GM18507 (cell line): Measurements from ENCODE around the gene SNAP91.
"Not testable (repeated sequence)": the region's sequence is repeated elsewhere in the genome, so short reads cannot be mapped to it uniquely, and the experiment has no call there.

ENCODE experiments used
- DNase-seq: peaks from one replicate; pipeline ENCODE4 v3.0.0; 2011; ENCODE audit warnings: low read depth; ENCODE audit not compliant: insufficient read length; ENCODE audit errors: extremely low spot score
- FAIRE-seq: peaks from 2 replicates; lab custom pipeline; 2011; peaks lifted over from hg19 to GRCh38; lab: Jason Lieb, UNC

SNAP91 gene

DNA sequence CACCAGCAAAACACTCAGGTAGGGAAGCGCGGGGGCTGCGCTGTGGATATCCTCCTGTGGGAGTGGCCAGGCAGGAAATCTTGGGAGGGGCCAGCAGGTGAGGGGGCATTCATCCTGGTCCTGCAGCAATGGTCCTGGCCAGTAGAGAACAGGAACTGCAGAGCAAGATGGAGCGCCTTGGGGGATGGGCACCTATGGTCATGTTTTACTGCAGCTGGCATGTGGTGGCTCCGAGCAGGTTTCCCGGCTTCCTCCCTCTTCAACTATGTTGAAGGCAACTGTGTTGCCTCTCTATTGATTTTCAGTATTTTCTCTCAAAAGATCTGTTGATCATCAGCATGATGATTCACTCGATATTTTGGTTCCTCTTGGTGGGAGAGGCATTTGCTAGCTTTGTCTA is 70.9 kb downstream of the SNAP91 start:
- DNase-seq (no peak), FAIRE-seq (no peak)

DNA sequence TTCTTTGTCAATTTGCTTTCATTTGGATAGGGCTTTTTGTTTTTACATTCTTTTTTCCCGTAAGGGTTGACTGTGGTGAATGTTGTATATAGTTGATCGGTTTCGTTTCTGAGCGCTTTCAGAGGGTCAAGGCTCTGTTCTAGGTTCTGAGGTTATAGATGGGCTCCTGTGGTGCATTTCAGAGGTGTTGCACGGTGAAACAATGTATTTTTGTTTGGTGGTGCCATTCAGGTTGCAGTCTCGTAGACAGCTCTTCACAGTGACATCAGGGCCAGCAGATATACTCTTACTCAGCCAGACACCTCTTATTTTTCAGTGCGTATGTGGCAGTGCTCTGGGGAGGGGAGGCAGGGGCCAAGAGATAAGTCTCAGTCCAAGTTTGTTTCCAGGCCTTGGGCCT is 72.1 kb downstream of the SNAP91 start:
- FAIRE-seq: no peak

DNA sequence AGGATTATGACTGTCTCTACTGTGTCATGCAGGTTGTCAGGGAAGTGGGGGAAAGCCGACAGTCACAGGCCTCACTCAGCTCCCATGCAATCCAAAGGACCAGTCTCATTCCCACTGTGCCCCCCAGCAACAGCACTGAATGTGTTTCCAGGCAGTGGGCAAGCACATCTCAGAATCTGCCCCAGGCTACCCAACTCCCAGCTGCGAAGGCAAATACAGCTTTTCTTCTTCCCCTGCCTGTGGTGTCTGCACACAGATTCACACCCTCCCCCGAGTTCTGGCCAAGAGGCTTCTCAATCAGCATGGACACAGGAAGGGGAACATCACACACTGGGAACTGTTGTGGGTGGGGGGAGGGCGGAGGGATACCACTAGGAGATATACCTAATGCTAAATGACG is 75.3 kb downstream of the SNAP91 start:
- DNase-seq: no peak
- FAIRE-seq: no peak

More for the DNA sequence above, 72.1 kb downstream of the SNAP91 start:
- DNase-seq: no peak

DNA sequence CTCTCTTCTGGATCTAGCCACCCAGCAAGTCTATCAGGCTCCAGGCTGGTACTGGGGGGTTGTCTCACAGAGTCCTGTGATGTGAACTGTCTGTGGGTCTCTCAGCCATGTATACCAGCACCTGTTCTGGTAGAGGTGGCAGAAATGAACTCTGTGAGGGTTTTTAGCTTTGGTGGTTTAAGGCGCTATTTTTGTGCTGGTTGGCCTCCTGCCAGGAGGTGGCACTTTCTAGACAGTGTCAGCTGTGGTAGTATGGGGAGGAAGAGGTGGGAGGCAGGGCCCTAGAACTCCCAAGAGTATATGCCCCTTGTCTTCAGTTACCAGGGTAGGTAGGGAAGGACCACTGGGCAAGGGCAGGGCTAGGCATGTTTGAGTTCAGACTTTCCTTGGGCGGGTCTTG is 75.8 kb downstream of the SNAP91 start:
- FAIRE-seq: no peak
- DNase-seq: no peak

DNA sequence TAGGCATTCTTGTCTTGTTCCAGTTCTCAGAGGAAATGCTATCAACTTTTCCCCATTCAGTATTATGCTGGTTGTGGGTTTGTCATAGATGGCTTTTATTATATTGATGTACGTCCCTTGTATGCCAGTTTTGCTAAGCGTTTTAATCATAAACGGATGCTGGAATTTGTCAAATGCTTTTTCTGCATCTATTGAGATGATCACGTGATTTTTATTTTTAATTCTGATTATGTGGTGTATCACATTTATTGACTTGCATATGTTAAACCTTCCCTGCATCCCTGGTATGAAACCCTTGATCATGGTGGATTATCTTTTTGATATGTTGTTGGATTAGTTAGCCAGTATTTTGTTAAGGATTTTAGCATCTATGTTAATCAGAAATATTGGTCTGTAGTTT is 79.0 kb downstream of the SNAP91 start:
- not testable (repeated sequence) for DNase-seq, FAIRE-seq

DNA sequence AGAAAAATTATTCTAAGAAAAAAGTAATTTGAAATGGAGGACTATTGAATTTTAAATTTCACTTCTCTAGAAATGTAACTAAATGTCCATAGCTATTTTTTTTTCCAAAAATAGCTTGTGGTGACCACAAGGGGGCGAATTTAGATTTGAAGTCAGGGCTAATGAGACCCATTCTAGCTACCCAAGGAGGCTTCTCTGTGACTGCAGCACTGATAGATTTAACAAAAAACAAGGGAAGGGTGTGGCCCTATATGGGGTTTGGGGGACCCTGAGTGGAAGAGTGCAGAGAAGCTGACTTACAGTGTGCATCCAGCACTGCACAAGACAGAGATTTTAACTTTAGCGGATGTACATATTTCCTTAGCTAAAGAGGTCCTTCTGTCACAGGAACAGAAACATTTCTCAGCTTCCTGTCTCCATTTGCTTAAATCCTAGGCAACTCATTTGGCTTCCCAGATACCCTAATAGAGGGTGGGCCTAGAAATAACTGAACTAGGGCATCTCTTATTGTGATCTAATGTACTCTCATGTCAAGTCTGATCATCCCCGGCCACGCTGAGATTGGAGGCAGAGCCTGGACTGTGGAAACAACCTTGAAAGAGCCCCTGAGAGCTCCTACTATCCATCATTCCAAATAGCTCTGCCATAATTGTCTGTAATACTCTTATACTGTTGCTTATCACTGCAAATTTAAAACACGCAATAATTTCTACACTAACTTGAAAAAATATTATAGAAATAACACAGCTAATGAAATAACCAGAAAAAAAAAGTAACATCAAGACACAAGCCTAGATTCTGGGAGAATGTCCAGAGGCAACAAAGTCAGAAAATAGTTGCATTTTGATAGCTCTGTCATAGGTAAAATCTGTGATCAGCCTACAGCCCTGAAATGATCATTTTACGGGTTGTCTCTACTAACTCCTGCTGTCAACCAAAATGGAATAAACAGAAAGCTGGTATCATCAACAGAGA is 93.6 kb downstream of the SNAP91 start:
- DNase-seq: no peak
- FAIRE-seq: peak; percentile 58

DNA sequence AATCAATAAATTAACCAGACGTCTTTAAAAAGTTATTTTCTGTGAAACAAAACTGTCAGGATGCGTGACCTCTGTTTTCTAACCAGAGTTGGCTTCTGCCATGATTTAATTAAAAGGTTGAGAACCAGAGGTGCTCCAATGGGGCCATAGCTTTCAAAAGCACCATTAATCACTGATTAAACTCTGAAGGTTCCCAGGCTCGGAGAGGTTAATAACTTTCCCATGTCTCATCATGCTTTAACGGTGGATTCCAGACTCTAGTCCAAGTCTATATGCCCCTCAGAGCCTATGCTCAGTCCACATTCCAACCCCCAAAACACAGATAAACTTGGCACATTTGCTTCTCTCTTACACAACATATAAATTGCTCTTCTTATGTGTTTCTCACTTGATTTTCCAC is 95.5 kb downstream of the SNAP91 start:
- FAIRE-seq: no peak
- DNase-seq: no peak

DNA sequence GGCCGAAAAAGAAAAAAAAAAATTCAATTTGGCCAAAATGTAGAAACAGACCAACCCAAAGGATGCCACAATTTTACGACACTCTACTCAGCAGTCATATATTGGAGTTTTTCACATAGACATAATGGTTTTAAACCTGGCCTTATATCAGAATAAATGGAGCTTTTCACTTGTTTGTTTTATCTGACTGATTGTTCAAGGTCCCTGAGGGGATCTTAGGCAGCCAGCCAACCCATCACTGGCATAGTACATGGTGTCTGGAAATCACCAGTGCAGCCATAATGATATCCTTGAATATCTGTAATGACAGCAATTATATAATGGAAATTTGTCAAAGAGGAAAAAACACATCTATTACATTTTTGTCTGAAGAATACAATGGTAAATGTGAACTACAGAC is 99.7 kb downstream of the SNAP91 start:
- no peak for DNase-seq
- FAIRE-seq: no peak

DNA sequence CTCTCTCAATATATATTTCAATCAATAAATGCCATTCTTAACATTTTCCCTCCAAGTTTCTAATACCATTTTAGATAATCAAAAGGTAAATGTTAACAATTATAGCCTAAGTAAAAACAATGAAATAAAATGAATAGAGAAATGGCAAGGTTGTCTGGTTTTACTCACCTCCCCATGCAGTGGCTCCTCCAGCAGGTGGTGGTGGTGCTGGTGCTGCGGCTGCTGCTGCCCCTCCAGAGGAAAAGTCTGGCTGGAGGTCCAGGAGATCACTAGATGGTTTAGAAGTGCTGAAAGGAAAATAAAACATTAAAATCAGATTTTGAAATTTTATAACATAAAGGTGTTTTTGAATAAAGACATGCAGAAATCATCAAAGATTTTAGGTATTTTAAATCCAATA is 103.4 kb downstream of the SNAP91 start:
- DNase-seq (no peak), FAIRE-seq (no peak)

DNA sequence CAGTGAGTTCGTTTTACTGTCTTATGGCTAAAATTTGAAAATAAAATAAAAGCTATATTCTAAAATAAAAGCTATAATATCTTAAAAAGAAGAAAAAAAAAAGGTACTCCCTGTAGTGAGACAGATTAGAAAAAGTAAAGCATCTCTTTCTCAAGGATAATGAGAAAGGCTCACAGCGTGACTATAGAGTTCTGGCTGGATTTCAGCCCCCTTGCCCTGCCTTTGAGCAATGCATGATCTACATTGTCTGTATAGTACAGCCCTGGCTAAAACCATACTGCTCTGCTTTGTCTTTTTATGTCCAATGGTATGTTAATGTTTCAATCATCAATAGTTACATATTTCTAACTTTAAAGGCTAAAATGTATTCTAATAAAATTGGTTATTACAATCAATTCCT is 105.3 kb downstream of the SNAP91 start:
- FAIRE-seq (no peak), DNase-seq (no peak)

DNA sequence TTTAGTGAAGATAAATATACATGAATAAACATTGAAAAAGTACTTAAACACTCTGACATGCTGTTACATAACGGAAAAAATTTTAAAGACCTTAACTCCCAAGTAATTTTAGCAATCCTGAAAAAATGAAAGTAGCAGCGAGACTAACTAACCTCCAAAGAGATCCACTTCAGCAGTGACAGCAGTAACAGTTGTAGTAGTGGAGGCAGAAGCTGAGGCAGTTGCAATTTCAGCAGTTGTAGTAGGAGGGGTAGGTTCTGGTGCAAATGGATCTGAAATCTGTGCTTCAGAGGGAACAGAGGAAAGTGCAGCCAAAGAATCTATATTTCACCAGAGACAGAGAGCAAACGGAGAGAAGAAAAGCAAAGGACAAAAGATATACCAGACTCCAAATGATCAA is 107.8 kb downstream of the SNAP91 start:
- FAIRE-seq (no peak), DNase-seq (no peak)

DNA sequence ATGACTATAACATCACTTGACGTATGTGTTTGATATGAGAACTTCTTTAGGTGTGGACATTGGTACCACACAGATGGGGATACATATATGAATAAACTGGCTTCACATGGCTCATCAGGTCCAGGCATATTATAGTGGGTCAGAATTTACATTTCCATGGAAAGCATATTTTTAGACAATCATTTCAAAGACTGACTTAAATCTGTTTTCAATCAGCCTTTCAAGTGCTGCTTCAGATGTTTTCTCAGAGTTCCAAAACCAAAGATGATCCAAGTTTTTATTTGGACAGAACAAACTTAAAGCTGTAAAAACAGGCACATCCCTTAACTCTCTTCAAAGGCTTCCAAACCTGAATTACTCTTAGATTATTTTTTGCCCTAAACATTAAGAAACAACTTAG is 108.4 kb downstream of the SNAP91 start:
- FAIRE-seq (no peak), DNase-seq (no peak)

DNA sequence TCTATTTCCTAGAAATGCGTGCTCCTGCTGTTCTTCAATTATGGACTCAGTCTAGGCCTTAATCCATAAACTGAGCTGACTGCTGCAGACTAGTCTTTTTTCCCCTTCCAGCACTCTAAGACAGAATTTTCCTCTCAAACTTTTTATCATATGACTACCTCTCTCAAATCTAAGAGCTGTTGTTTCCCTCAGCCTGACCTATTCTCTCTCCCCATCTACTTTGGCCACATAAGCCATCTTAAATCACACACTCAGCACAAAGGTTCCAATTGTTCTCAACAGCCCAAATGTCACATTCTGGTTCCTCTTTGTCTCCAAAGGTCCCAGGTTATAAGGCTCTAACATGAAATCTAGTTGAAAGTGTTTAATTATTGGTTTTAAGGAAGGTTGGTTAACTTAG is 111.4 kb downstream of the SNAP91 start:
- FAIRE-seq (no peak), DNase-seq (no peak)

DNA sequence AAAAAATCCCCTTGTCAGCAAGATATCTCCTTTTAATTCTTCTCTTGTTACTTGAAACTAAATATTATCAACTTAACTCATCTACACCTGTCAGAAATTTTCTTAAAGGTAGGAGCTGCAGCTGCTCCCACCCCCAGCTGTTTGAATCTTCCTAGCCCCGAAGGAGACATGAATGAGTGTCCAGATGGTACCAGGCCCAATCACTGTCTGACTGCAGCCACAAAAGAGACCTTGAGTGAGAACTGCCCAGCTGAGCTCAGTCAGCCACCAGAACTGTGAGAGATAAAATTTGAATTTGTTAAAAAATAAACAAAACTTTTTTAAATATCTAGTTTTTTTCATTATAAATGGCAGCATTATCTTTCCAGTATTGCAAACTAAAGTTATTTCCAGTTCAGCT is 111.8 kb downstream of the SNAP91 start:
- FAIRE-seq: no peak

DNA sequence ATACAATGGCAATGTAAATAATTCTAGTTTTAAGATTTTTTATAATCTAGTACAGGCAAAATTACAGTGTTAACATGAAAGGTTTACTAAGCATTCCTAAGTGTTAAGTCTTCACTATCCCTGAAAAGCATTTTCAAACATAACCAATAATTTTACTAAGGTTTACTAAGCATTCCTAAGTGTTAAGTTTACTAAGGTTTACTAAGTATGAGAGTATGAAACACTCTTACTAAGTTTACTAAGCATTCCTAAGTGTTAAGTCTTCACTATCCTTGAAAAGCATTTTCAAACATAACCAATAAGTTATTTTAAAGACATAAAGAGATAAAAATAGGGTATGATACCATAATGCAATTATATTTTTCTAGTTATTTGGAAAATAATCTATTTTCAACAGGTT is 114.0 kb downstream of the SNAP91 start:
- FAIRE-seq: no peak

More for the DNA sequence above, 111.8 kb downstream of the SNAP91 start:
- DNase-seq: no peak

DNA sequence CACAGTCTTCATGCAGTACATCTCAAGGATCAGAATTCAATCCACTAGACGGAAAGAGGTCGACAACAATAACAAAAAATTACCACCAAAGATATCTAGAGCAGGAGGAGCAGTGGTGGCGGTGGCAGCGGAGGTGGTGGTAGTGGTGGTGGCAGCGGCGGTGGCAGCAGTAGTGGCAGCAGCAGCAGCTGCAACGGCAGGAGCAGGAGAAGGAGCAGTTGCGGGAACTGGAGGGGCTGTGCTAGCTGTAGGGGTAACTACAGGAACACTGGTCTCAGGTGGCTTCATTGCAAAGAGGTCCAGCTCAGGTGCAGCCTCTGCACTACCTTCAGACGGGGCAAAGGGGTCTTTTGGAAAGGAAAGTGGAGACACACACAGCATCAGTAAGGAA is 115.5 kb downstream of the SNAP91 start:
- DNase-seq (no peak), FAIRE-seq (no peak)

More for the DNA sequence above, 114.0 kb downstream of the SNAP91 start:
- no peak for DNase-seq

DNA sequence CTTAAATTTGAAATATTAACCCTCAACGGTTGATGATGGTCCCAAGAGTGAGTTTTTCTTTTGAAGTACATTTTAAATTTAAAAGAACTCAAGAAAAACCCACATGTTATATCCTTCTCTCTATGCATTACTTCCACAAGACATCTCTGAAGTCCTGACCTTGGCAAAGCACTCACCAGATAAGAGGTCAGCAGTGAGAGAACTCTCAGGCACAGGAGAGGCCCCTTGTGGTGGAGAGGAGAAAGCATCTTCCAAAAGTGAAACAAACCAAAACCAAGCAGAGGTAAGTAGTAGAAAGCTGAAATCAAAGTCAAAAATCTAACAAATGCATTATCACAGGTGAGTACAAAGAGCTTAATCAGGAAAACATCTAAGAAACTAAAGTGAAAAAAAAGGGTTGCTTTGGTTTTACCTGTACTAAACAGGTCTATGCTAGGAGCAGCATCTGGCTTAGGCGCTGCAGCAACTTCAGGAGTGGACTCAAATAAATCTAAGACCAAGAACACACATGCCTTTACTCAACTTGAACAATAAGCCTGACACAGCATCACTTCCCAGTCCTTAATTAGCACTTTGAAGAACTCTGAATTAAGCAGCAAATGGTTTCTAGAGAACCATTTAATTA is 116.0 kb downstream of the SNAP91 start:
- DNase-seq: no peak
- FAIRE-seq: peak; percentile 84

DNA sequence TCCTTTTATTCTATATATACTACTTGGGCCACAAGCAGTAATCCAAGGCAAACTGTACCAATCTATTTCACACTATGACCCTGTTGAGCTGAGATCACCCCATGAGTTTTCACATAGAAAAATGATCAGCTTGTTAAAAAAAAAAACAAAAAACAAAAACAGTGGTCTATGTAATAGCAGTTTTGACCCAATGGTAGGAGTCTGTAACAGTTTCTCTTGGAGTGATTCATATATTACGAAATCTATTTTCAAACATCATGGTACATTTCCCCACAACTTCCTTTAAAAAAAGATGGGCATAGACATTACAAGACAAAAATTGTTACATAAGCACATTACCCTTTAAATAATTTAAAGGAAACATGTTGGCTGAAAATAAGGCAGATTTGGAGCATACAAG is 118.5 kb downstream of the SNAP91 start:
- DNase-seq: no peak
- FAIRE-seq: no peak

DNA sequence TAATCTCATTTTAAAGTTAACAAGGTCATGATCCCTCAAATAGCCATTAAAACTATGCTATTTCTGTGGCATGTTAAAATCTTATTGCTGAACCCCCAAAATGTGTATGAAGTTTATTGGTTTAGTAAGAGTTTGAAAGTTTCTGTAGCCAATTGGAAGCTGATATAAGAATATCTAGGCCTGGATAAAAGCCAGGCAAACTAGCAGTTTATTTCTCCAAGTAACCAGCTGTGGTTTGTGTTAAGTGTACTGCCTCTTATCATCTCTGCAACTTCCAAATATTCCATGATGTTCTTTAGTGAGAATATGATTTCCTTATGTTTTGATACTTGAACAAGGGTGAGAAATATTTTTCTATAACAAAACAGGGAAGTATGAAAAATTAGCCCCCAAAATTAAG is 119.8 kb downstream of the SNAP91 start:
- FAIRE-seq (no peak), DNase-seq (no peak)

DNA sequence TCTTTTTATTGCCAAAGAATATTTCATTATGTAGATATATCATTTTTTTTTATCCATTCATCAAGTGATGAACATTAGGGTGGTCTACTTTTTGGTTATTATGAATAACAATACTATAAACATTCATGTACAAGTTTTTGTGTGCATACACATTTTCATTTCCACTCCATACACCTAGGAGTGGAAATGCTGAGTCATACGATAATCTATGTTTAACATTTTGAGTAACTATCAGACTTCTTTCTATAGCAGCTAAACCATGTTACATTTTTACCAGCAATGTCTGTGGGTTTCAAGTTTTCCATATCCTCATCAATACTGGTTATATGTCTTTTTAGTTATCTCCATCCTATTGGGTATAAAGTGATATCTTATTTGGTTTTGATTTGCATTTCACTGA is 130.8 kb downstream of the SNAP91 start:
- FAIRE-seq (no peak), DNase-seq (no peak)

DNA sequence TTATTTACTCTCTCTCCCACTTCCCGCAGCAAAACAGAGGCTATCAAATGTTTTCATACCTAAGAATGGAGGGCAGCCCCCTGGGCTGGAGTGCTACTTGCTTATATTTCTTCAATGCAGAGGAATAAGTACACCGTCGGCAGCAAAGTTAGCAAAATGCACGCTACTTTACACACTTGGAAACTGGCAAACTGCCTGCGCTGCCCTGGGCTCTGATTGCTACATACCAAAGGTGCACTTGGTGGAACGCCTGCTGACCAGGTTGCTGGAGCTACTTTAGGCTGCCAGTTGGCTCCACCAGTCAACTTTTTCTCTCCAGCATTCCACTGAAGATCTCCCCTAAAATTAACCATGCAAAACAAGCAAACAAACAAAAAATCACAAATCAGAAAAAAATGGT is 134.1 kb downstream of the SNAP91 start:
- DNase-seq: no peak
- no peak for FAIRE-seq
